ENCODE measurements around the gene TUB. TPM values are rescaled to one million over a fixed set of nuclear protein-coding genes. Genes with fewer than 3 reads are reported as not detected.

The TUB gene
- total RNA-seq, 1 donor from 2014 or later = 14.9 TPM

GRCh38 chr11:8071616-8072581, 9.1 kb upstream of the TUB start:
- DNase-seq (ENCODE audit: low spot score, unreplicated experiment) = no peak
- H3K27me3 Mint-ChIP-seq = peaks cover 49% of the 10 kb centered on the region
- no peaks in the 10 kb centered on the region for H3K9me3 Mint-ChIP-seq (ENCODE audit: low read depth)
- H3K36me3 Mint-ChIP-seq (ENCODE audit: insufficient read depth) = no peaks in the 10 kb centered on the region
- H3K4me1 Mint-ChIP-seq (ENCODE audit: low read depth) = no peaks in the 10 kb centered on the region
- H3K27ac Mint-ChIP-seq = no peak overlapping the region
- H3K4me3 Mint-ChIP-seq (ENCODE audit: low read depth) = no peak overlapping the region
- TF ChIP-seq, protein P1, sequence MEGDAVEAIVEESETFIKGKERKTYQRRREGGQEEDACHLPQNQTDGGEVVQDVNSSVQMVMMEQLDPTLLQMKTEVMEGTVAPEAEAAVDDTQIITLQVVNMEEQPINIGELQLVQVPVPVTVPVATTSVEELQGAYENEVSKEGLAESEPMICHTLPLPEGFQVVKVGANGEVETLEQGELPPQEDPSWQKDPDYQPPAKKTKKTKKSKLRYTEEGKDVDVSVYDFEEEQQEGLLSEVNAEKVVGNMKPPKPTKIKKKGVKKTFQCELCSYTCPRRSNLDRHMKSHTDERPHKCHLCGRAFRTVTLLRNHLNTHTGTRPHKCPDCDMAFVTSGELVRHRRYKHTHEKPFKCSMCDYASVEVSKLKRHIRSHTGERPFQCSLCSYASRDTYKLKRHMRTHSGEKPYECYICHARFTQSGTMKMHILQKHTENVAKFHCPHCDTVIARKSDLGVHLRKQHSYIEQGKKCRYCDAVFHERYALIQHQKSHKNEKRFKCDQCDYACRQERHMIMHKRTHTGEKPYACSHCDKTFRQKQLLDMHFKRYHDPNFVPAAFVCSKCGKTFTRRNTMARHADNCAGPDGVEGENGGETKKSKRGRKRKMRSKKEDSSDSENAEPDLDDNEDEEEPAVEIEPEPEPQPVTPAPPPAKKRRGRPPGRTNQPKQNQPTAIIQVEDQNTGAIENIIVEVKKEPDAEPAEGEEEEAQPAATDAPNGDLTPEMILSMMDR (IDR thresholded peaks at IDR 0.05; ENCODE audit: unreplicated experiment) = no peak

DNA sequence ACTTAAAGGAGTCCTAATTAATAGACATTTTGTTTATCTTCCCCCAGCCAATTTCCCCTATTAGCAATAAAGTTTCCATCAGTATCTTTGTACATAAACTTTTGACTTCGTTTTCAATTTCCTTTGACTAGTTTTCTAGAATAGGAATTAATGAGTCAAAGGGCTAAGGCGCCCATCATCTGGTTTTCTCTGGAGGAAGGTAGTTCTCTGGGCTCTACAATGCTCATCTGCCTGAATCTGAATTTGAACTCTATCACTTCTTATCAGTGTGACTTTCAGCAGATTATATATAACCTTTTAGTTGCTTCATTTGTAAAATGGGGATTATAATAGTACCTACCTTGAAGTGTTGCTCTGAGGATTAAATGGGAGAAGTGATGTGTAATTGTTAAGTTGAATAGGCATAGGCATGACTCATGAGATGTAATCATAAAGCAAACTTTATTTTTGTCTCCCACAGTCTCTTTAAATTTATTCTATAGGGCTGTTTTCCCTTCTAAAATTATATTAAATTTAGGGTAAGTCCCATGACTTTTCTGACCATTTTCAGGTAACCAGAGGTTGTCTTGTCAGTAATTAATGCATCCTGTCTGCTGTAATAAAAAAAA, 5.8 kb upstream of the TUB start:
- no peaks in the 10 kb centered on the region for H3K36me3 Mint-ChIP-seq (ENCODE audit: insufficient read depth)
- H3K9me3 Mint-ChIP-seq (ENCODE audit: low read depth) = no peaks in the 10 kb centered on the region
- DNase-seq (ENCODE audit: low spot score, unreplicated experiment) = no peak
- no peak overlapping the region for H3K4me3 Mint-ChIP-seq (ENCODE audit: low read depth)
- no peak overlapping the region for H3K27ac Mint-ChIP-seq
- H3K4me1 Mint-ChIP-seq (ENCODE audit: low read depth) = no peaks in the 10 kb centered on the region
- TF ChIP-seq, protein P1 (IDR thresholded peaks at IDR 0.05; ENCODE audit: unreplicated experiment) = no peak
- H3K27me3 Mint-ChIP-seq = peaks cover 57% of the 10 kb centered on the region

GRCh38 chr11:8079111-8079675, 1.8 kb upstream of the TUB start:
- Mint-ChIP-seq H3K27ac (no peak overlapping the region), H3K27me3 (peaks cover 38% of the 10 kb centered on the region), H3K4me3 (ENCODE audit: low read depth) (peak overlapping the region; percentile 61), H3K9me3 (ENCODE audit: low read depth) (no peaks in the 10 kb centered on the region), H3K36me3 (ENCODE audit: insufficient read depth) (no peaks in the 10 kb centered on the region), H3K4me1 (ENCODE audit: low read depth) (peaks cover 9% of the 10 kb centered on the region)
- TF ChIP-seq, protein P1 (IDR thresholded peaks at IDR 0.05; ENCODE audit: unreplicated experiment) = no peak
- DNase-seq (ENCODE audit: low spot score, unreplicated experiment) = no peak

DNA sequence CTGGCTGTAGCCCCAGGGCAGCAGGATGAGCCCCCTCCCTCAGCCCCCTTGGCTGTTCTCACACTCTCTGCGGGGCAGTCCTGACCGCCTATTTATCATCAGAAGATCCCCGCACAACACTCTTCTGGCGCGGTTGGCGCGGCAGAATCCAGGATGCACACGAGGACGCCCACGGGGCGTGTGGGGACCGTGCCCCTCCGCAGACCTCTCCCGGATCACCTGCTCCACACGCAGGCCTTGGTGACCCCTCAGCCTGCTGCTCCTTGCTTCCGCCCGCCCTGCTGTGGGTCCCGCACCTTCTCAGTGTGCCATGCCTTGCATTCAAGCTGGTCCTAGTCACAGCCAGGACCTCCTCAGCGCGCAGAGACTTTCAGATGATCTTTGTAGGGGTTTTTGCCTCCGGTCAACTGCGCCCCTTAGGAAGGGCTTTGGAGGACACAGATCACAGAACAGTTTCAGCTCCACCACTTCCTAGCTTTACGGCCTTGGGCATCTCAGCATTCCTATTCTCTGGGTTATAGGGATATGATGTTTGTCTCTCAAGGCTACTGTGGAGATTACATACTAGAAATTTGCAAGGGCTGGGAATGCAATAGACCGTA, 841 bp upstream of the TUB start:
- Mint-ChIP-seq H3K27ac (no peak overlapping the region), H3K9me3 (ENCODE audit: low read depth) (no peaks in the 10 kb centered on the region), H3K4me3 (ENCODE audit: low read depth) (peak overlapping the region; percentile 75), H3K4me1 (ENCODE audit: low read depth) (peaks cover 9% of the 10 kb centered on the region), H3K27me3 (peaks cover 38% of the 10 kb centered on the region), H3K36me3 (ENCODE audit: insufficient read depth) (no peaks in the 10 kb centered on the region)
- TF ChIP-seq, protein P1 (IDR thresholded peaks at IDR 0.05; ENCODE audit: unreplicated experiment) = no peak
- DNase-seq (ENCODE audit: low spot score, unreplicated experiment) = no peak

Data from progenitor cell of endocrine pancreas (in vitro differentiated cells).